Measurements from ENCODE around the gene ZNF837. TPM values are rescaled to one million over a fixed set of nuclear protein-coding genes. Genes with fewer than 3 reads are reported as not detected.
"Not testable (repeated sequence)": the region's sequence is repeated elsewhere in the genome, so short reads cannot be mapped to it uniquely, and the experiment has no call there.

The ZNF837 gene
- total RNA-seq, 1 donor from 2014 or later = not detected

GRCh38 chr19:58351558-58351878 is 29.3 kb downstream of the ZNF837 start:
- no peaks in the 10 kb centered on the region for H3K9me3 ChIP-seq
- no peaks in the 10 kb centered on the region for H3K27me3 ChIP-seq
- H3K27ac ChIP-seq = no peak overlapping the region
- intact Hi-C loops (cut with DNase I) = no loop called here
- H3K4me1 ChIP-seq = peaks cover 0 to 7% of the 10 kb centered on the region in 2 donors
- TF ChIP-seq CTCF (IDR thresholded peaks at IDR 0.05) = no peak
- H3K36me3 ChIP-seq = no peaks in the 10 kb centered on the region
- no peak overlapping the region for H3K4me3 ChIP-seq
- DNase-seq (ENCODE audit: low spot score in 2 of 2) = no peak

- intact Hi-C loops (cut with DNase I) = no loop called here
- no peaks in the 10 kb centered on the region for H3K9me3 ChIP-seq
- no peaks in the 10 kb centered on the region for H3K27me3 ChIP-seq
- TF ChIP-seq CTCF (IDR thresholded peaks at IDR 0.05) = no peak
- no peak for DNase-seq (ENCODE audit: low spot score in 2 of 2)
- no peak overlapping the region for H3K27ac ChIP-seq
- no peaks in the 10 kb centered on the region for H3K36me3 ChIP-seq
- peaks cover 0 to 3% of the 10 kb centered on the region in 2 donors for H3K4me1 ChIP-seq
- no peak overlapping the region for H3K4me3 ChIP-seq
Measured at GRCh38 chr19:58350871-58351557, 29.8 kb downstream of the ZNF837 start.

DNA sequence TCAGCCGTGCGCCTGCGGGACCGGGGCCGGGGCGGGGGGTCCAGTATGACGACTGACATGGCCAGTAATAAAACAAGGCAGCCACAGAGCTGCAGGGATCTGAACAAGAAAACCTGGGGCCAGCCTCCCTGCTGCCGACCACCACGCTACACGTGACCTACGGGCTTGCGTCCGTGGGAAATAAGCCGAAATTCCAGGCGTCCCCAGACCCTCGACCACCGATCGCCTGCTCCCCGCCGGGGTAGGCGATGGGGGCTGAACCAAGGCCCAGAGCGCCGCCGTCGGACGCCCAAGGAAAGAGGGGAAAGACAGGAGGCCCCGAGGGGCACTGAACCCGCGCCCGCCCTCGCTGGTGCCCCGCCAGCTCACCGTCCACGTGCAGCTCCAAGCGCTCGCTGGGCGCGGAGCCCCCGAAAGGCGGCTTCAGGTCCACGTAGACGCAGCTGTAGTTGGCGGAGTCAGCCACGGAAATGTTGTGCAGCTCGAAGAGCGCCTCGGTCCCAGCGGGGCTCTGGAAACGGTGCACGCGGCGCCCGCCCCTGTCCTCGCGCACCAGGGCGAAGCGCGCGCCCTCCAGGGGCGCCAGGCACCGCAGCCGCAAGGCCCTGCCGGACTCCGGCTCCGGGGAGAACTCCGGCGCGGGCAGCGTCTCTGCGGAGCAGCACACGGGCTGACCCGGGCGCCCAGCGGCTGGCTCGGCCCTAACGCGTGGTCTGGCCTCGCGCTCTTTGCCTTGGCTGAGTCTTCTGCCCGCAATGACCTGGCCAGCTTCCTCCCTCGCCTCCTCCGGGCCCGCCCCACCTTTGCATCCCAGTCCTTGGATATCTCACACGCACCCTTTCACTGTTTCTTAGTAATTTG is 30.6 kb downstream of the ZNF837 start:
- no peak for DNase-seq (ENCODE audit: low spot score in 2 of 2)
- no peak overlapping the region for H3K27ac ChIP-seq
- peaks cover 0 to 2% of the 10 kb centered on the region in 2 donors for H3K4me1 ChIP-seq
- no peaks in the 10 kb centered on the region for H3K27me3 ChIP-seq
- H3K9me3 ChIP-seq = no peaks in the 10 kb centered on the region
- H3K4me3 ChIP-seq = no peak overlapping the region
- no peak for TF ChIP-seq CTCF (IDR thresholded peaks at IDR 0.05)
- no peaks in the 10 kb centered on the region for H3K36me3 ChIP-seq
- intact Hi-C loops (cut with DNase I) = no loop called here

DNA sequence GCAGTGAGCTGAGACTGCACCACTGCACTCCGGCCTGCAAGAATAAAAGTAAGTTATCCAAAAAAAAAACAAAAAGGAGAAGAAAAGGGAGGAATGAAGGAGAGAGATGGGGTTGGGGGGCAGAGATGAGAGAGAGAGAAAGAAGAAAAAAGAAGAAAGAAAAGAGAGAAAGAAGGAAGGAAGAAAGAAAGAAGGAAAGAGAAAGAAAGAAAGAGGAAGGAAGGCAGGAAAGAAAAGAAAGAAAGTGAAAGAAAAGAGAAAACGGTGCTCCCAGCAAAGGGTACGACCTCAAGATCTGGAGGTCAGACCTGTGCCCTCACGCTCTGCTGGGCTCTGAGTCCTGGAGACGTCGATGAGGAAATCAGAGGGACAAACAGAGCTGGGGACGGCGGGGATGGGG is 31.2 kb downstream of the ZNF837 start:
- intact Hi-C loops (cut with DNase I) = no loop called here
- H3K36me3 ChIP-seq = no peaks in the 10 kb centered on the region
- DNase-seq (ENCODE audit: low spot score in 2 of 2) = no peak
- no peaks in the 10 kb centered on the region for H3K27me3 ChIP-seq
- no peaks in the 10 kb centered on the region for H3K9me3 ChIP-seq
- no peak overlapping the region for H3K4me3 ChIP-seq
- TF ChIP-seq CTCF (IDR thresholded peaks at IDR 0.05) = no peak
- H3K27ac ChIP-seq = no peak overlapping the region
- H3K4me1 ChIP-seq = peaks cover 0 to 2% of the 10 kb centered on the region in 2 donors

DNA sequence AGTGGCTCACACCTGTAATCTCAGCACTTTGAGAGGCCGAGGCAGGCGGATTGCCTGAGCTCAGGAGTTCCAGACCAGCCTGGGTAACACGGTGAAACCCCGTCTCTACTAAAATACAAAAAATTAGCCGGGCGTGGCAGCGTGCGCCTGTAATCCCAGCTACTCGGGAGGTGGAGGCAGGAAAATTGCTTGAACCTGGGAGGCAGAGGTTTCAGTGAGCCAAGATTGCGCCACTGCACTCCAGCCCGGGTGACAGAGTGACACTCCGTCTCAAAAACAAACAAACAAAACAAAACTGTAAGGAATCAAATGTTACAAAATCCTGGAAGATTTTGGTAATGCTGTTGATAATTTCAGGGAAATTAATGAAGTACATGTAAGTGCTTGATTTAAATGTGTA is 32.8 kb downstream of the ZNF837 start:
- H3K36me3 ChIP-seq; intact Hi-C loops (cut with DNase I); H3K9me3 ChIP-seq; DNase-seq (ENCODE audit: low spot score in 2 of 2); H3K27me3 ChIP-seq; H3K4me1 ChIP-seq: not testable (repeated sequence)
- Histone ChIP-seq H3K4me3 (peak overlapping the region; percentile 60 to 72), H3K27ac (peak overlapping the region in 1 of 2 donors; percentile 82)
